ENCODE data around the gene ABCA9.
"Not testable (repeated sequence)": the region's sequence is repeated elsewhere in the genome, so short reads cannot be mapped to it uniquely, and the experiment has no call there.

ABCA9 gene, protein sequence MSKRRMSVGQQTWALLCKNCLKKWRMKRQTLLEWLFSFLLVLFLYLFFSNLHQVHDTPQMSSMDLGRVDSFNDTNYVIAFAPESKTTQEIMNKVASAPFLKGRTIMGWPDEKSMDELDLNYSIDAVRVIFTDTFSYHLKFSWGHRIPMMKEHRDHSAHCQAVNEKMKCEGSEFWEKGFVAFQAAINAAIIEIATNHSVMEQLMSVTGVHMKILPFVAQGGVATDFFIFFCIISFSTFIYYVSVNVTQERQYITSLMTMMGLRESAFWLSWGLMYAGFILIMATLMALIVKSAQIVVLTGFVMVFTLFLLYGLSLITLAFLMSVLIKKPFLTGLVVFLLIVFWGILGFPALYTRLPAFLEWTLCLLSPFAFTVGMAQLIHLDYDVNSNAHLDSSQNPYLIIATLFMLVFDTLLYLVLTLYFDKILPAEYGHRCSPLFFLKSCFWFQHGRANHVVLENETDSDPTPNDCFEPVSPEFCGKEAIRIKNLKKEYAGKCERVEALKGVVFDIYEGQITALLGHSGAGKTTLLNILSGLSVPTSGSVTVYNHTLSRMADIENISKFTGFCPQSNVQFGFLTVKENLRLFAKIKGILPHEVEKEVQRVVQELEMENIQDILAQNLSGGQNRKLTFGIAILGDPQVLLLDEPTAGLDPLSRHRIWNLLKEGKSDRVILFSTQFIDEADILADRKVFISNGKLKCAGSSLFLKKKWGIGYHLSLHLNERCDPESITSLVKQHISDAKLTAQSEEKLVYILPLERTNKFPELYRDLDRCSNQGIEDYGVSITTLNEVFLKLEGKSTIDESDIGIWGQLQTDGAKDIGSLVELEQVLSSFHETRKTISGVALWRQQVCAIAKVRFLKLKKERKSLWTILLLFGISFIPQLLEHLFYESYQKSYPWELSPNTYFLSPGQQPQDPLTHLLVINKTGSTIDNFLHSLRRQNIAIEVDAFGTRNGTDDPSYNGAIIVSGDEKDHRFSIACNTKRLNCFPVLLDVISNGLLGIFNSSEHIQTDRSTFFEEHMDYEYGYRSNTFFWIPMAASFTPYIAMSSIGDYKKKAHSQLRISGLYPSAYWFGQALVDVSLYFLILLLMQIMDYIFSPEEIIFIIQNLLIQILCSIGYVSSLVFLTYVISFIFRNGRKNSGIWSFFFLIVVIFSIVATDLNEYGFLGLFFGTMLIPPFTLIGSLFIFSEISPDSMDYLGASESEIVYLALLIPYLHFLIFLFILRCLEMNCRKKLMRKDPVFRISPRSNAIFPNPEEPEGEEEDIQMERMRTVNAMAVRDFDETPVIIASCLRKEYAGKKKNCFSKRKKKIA (N-terminal part only)

GRCh38 chr17:69060822-69061221 lies at the start of gene ABCA9:
Gene ABCA9 (minus strand): TSS chr17:69060927. CDS start chr17:69051126, 9,801 bp downstream.
- no peak for DNase-seq

GRCh38 chr17:69105907-69106730 lies 45.4 kb upstream of the ABCA9 start:
- DNase-seq = no peak

- peak; percentile 21 for DNase-seq
These were observed 43.0 kb upstream of the ABCA9 start for GRCh38 chr17:69103557-69104233.

DNA sequence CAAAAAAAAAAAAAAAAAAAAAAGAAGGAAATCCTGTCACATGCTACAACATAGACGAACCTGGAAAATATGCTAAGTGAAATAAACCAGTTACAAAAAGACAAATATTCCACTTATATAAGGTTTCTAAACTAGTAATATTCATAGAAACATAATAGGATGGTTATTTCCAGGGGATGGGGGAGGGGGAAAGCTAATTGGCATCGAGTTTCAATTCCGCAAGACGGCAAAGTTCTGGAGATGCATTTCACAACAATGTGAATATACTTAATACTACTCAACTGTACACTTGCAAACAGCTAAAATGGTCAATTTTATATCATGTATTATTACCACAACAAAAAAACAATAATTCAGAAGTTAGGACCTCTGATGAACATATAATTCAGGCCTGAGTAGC lies 37.9 kb upstream of the ABCA9 start:
- DNase-seq = no peak

GRCh38 chr17:69096541-69096940 lies 35.8 kb upstream of the ABCA9 start:
- DNase-seq = no peak

DNA sequence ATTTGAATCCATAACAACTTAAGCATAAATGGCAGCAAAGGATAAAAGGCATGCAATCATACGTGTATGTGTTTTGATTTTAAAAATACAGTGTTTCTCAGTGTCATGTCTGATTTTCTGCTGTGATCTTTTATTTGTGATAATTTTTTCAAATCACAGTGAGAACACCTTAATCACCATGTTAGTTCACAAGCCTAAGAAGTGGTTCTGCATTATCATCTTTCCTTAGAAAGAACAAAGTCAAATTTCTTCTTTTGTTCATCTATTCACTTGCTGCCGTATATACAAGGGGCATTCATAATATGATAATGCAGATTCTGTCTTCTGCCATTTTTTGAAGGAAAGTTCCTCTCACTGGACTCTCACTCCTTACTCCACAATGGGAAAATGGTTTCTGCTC lies 33.3 kb upstream of the ABCA9 start:
- no peak for DNase-seq

DNA sequence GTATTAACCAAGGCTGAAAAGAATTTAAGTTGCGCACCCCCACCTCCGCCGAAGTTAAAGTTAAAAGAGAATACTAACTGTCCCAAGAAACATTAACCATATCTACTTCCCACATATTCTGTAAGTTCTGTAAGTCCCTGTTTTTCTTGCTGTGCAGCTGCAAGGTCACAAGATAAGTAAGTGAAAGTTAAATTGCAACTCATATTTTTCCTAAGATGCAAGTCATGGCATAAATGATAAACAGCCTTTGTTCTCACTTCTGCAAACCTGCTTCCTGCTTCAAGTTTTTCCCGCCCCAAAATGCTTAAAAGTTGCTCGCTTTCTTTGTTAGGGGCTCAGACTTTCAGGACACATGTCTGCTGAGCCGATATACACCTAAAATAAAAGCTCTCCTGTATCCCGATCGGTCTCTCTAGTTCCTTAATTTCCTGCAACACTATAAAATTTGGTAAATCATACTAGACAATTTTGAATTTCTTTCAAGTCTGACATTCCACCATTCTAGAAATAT lies 32.6 kb upstream of the ABCA9 start:
- DNase-seq = peak; percentile 90

DNA sequence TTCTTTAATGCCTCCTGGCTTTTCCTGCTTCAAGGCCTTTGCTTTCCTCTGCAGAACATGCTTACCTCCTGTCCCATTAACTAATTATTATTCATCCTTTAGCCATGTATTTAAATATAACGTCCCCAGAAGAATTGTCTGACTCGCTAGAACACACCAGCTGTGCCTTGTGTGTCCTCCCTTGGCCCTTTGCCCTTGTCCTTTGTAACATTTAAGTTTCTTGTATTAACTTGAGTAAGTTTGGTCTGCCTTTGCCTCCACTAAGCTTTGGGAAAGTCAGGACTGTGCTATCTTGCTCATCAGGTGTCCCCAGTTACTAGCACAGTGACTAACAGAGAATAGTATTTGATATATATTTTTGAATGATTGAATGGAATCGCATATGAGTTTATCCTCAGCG lies 29.6 kb upstream of the ABCA9 start:
- no peak for DNase-seq

DNA sequence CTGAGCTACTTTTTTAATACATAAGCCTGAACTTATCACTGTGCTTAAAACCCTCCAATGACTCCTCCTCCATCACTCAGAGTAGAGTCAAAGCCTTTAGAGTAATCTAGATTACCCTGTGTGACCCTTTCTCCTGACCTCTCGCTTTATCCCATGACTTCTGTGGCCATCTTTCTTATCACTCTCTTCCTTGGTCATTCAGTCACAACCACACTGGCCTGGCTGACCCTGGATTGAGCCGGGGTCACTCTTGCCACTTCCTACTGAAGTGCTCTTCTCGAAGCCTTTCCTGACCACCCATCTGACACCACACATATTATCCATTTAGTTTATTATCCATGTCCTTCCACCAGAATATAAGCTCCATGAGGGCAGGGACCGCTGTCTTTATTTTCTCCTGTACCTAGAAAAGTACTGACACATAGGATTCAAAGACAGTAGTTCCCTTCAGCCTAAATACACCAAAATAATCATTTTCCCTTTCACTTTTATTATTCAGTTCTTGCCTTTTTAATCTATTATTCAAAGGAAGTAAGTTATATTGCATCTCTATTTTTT lies 28.0 kb upstream of the ABCA9 start:
- no peak for DNase-seq

DNA sequence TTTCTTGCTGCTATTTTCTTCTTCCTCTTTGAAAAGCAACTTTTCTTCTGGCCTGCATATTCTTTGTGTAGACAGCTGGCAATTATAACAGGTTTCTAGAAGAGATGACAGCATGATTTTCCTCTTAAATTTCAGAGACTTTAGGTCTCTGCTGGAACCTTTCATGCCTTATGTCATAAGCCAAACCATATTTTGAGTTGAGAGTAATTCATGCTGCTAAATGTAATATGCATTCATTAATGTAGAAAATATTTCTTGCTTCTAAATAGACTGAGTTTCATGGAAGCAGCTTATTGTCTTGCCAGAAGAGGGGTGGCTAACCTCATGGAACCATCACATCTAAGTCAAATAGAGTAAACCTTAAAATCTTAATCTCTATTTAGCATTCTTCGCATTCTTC lies 25.9 kb upstream of the ABCA9 start:
- DNase-seq = no peak

GRCh38 chr17:69084911-69085310 lies 24.2 kb upstream of the ABCA9 start:
- DNase-seq = peak; percentile 21

DNA sequence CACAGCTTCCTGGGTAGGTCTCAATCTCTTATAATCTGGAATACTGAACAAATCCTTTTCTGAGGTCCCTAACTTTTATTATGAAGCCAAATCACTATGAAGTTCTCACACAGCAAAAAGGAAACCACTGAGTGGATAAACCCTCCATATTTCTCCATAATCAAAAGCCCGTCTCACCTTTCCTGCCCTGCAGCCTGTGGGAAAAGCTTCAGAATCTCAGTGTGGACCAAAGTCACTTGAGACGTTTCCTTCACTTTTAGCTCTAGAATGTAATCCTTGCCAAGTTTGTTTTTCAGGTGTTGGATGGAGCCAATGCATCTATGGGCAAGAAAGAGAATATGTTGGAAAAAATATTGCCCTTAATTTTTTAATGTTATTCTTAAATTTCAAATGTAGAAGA lies 22.0 kb upstream of the ABCA9 start:
- DNase-seq = no peak

DNA sequence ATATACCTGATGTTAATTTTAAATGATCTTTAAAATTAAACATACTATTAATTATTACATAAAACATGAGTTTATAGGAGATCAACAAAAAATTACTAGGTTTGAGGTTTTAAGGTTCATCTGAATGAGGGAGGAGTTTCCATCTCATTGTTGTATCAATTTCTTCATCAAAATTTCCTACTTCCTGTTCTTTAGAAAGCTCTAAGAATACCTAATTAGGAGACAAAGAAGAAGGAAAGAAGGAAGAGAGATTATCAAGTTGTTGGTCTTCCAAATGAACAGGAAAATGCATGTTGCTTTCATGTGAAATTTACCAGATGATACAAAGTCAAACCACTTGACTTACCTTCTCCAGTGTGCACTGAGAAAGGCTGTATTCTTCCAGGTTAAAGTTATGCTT lies 18.1 kb upstream of the ABCA9 start:
- DNase-seq = no peak

- no peak for DNase-seq
These were observed 15.1 kb upstream of the ABCA9 start for GRCh38 chr17:69075823-69076222.

DNA sequence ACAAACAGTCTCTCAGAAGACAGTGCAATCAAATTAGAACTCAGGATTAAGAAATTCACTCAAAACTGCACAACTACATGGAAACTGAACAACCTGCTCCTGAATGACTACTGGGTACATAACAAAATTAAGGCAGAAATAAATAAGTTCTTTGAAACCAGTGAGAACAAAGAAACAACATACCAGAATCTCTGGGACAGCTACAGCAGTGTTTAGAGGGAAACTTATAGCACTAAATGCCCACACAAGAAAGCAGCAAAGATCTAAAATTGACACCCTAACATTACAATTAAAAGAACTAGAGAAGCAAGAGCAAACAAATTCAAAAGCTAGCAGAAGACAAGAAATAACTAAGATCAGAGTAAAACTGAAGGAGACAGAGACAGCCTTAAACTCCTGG lies 12.7 kb upstream of the ABCA9 start:
- not testable (repeated sequence) for DNase-seq

GRCh38 chr17:69072803-69073256 lies 12.1 kb upstream of the ABCA9 start:
- not testable (repeated sequence) for DNase-seq

- DNase-seq = not testable (repeated sequence)
These were observed 10.5 kb upstream of the ABCA9 start for GRCh38 chr17:69071233-69071586.

- peak; percentile 27 for DNase-seq
These were observed 9.9 kb upstream of the ABCA9 start for GRCh38 chr17:69070378-69071232.

GRCh38 chr17:69069226-69069750 lies 8.6 kb upstream of the ABCA9 start:
- DNase-seq = no peak
